Omental fat pad (tissue), 4 donors: ENCODE data around the gene CFP. TPM values are rescaled to one million over a fixed set of nuclear protein-coding genes. Genes with fewer than 3 reads are reported as not detected.

ENCODE experiments used
- ATAC-seq: fragments of 150-250 bp; one replicate; pipeline ENCODE4 v1.9.1; 2016; ENCODE audit warnings: mild to moderate bottlenecking, moderate library complexity; ENCODE audit not compliant: low FRiP score
- DNase-seq: peaks from one replicate; pipeline ENCODE4 v3.0.0-alpha.2; 2019; ENCODE audit warnings: low spot score
- CTCF ChIP-seq, 3 donors: fragments of 450-650 bp; IDR thresholded peaks; one replicate each; pipeline ENCODE4 v1.5.1; 2016 to 2017; ENCODE audit warnings: antibody characterized with exemption in 3 of 3, mild to moderate bottlenecking in 3 of 3, moderate library complexity in 2 of 3
- total RNA-seq, 4 donors: library from RNA; depleted of rRNA; stranded (reverse); fragments of >200 nt; gene quantifications; one replicate each; pipeline ENCODE4 v1.1.0, GENCODE V29; 2016

CFP gene
- total RNA-seq, 4 donors from 2014 or later: 7.4 to 53.9 (median 11.2) TPM

GRCh38 chrX:47637546-47638195 is 7.9 kb upstream of the CFP start:
- DNase-seq (no peak), ATAC-seq (peak; percentile 54)
- TF ChIP-seq CTCF (IDR thresholded peaks at IDR 0.05): no peak

- ATAC-seq (no peak), DNase-seq (no peak)
- TF ChIP-seq CTCF (IDR thresholded peaks at IDR 0.05): no peak
Observed at GRCh38 chrX:47634871-47635575, 5.3 kb upstream of the CFP start.

GRCh38 chrX:47633689-47634590 is 4.2 kb upstream of the CFP start:
- no peak for TF ChIP-seq CTCF (IDR thresholded peaks at IDR 0.05)
- DNase-seq (no peak), ATAC-seq (no peak)

- DNase-seq (no peak), ATAC-seq (no peak)
- TF ChIP-seq CTCF (IDR thresholded peaks at IDR 0.05): no peak
Observed at GRCh38 chrX:47632666-47633065, 2.9 kb upstream of the CFP start.

- no peak for TF ChIP-seq CTCF (IDR thresholded peaks at IDR 0.05)
- no peak for DNase-seq
- ATAC-seq: no peak
Observed at GRCh38 chrX:47631676-47632075, 1.9 kb upstream of the CFP start.

GRCh38 chrX:47628982-47629381 is 748 bp downstream of the CFP start:
- TF ChIP-seq CTCF (IDR thresholded peaks at IDR 0.05): no peak
- no peak for ATAC-seq
- no peak for DNase-seq
